BJ (cell line): ENCODE data around the gene VEGFC. TPM values are rescaled to one million over a fixed set of nuclear protein-coding genes. Genes with fewer than 3 reads are reported as not detected.

Experiments used
- CTCF ChIA-PET: fragments of 350-600 bp; formaldehyde crosslinking; extraction: SDS; loops from one replicate; lab custom pipeline; 2021; ENCODE audit warnings: antibody characterized with exemption, inconsistent platforms; lab: Yijun Ruan, JAX
- POLR2A ChIA-PET: fragments of 300-600 bp; sonication (Branson Sonifier 250); formaldehyde crosslinking; extraction: SDS; loops from one replicate; lab custom pipeline; 2021; ENCODE audit warnings: antibody characterized with exemption; lab: Charles Lee
- DNase-seq: peaks from one replicate; pipeline ENCODE4 v3.0.0-alpha.2; 2011; ENCODE audit warnings: low read depth
- H3K27me3 ChIP-seq: 2 replicates; pipeline ENCODE4 v1.6.0; 2011; ENCODE audit warnings: low read length; ENCODE audit not compliant: control insufficient read depth, insufficient read depth
- H3K36me3 ChIP-seq: 2 replicates; pipeline ENCODE4 v1.5.1; 2011; ENCODE audit warnings: low read length; ENCODE audit not compliant: control insufficient read depth, insufficient read depth
- H3K4me3 ChIP-seq: 2 replicates; pipeline ENCODE4 v1.5.1; 2011; ENCODE audit warnings: low read depth, mild to moderate bottlenecking, control low read depth, low read length
- CTCF ChIP-seq: IDR thresholded peaks from 2 replicates; pipeline ENCODE4 v1.5.1; 2011; ENCODE audit warnings: low read depth, mild to moderate bottlenecking, control low read depth, inconsistent platforms, low read length, moderate library complexity; ENCODE audit not compliant: insufficient read depth
- polyA plus RNA-seq: library from polyadenylated mRNA; depleted of rRNA; stranded (reverse); fragments of >200 nt; gene quantifications from 2 replicates; pipeline ENCODE4 v1.2.3, GENCODE V29; 2011

VEGFC gene
- polyA plus RNA-seq, 1 experiment: 47.7 TPM

DNA sequence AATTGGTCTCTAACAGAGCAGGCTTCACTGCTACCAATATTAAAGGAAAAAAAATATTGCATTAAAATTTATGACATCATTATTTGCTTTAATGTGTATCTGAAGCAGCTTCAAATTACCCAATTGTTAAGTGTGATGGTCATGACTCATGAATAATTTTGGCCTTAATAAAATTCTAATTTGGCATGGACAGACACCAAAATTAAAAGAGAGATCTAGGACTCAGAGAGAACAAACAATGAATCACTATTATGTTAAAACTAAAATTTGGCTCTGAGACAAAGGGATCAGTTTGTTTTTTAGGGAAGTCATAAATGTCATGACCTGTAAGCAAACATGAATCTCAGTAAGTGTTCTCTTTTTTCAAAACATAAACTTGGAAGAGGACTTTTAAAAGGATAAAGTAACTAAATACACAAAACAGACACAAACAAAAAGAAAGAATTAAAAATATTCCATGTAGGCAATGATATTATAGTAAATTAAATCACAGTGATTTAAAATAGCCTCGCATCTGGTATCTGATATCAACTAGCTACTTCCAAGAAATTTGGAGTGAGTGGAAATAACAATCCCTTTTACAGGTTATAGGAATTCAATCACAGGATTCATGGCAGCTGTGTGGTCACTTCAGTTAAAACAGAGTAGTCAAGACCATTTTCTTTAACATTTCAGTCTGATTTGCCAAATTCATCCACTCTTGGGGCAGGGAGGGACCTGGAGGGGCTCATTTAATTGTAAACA lies 11.6 kb downstream of the VEGFC start:
- ChIA-PET POLR2A (interaction anchor here (0.6 kb wide), 1 partner anchor 68 kb away, joined by 3 read pairs; no protein-coding TSS in a partner anchor), CTCF (no interaction called here)
- Histone ChIP-seq H3K27me3 (no peaks in the 10 kb centered on the region), H3K4me3 (peak overlapping the region; percentile 4; the same call in 1 of the 2 replicates), H3K36me3 (no peaks in the 10 kb centered on the region)
- TF ChIP-seq CTCF: no peak
- no peak for DNase-seq

GRCh38 chr4:176779421-176779820 lies 13.3 kb downstream of the VEGFC start:
- ChIA-PET CTCF (interaction anchor here (2.2 to 2.4 kb wide), 2 partner anchors 12 to 52 kb away, joined by 6 to 9 read pairs; no protein-coding TSS in a partner anchor), POLR2A (no interaction called here)
- DNase-seq: no peak
- TF ChIP-seq CTCF: no peak
- Histone ChIP-seq H3K27me3 (no peaks in the 10 kb centered on the region), H3K4me3 (no peak overlapping the region), H3K36me3 (no peaks in the 10 kb centered on the region)

GRCh38 chr4:176778491-176778890 lies 14.2 kb downstream of the VEGFC start:
- DNase-seq: no peak
- no peak overlapping the region for H3K4me3 ChIP-seq
- ChIA-PET CTCF (interaction anchor here (0.7 to 2.4 kb wide), 4 partner anchors 11 to 105 kb away, joined by 3 to 9 read pairs (median 6); no protein-coding TSS in a partner anchor), POLR2A (no interaction called here)
- no peaks in the 10 kb centered on the region for H3K27me3 ChIP-seq
- no peaks in the 10 kb centered on the region for H3K36me3 ChIP-seq
- no peak for TF ChIP-seq CTCF

DNA sequence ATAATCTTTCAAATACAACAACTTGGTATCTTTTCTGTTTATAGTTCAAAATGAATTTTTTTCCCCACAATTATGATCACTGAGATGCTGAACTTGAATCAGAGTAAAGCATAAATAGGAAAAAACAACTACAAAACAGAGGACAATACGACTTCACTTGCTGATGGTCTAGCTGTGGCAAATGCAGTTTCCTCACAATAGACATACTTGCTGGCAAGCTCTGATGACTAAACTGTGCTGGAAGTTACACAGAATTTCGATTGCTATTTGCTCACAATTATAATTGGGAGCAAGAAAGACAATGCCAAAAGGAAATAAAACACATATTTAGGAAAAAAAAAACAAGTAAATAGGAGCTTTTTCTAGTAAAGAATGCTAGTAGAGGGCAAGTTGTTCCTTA lies 14.7 kb downstream of the VEGFC start:
- TF ChIP-seq CTCF: no peak
- DNase-seq: no peak
- CTCF ChIA-PET: interaction anchor here (0.7 to 2.4 kb wide), 4 partner anchors 11 to 105 kb away, joined by 3 to 9 read pairs (median 6); no protein-coding TSS in a partner anchor

GRCh38 chr4:176775338-176775737 lies 17.4 kb downstream of the VEGFC start:
- Histone ChIP-seq H3K27me3 (no peaks in the 10 kb centered on the region), H3K4me3 (no peak overlapping the region), H3K36me3 (no peaks in the 10 kb centered on the region)
- no peak for TF ChIP-seq CTCF
- ChIA-PET CTCF (interaction anchor here (2.4 kb wide), 1 partner anchor 11 kb away, joined by 5 read pairs; no protein-coding TSS in a partner anchor), POLR2A (interaction anchor here (0.6 kb wide), 1 partner anchor 60 kb away, joined by 4 read pairs; no protein-coding TSS in a partner anchor)
- DNase-seq: no peak

More for the DNA sequence above, 14.7 kb downstream of the VEGFC start:
- POLR2A ChIA-PET: no interaction called here
- no peak overlapping the region for H3K4me3 ChIP-seq
- H3K36me3 ChIP-seq: no peaks in the 10 kb centered on the region
- H3K27me3 ChIP-seq: no peaks in the 10 kb centered on the region
